OCI-M2 (cell line): Measurements from ENCODE around the gene ADAMTS13.

Experiments used
- DNase-seq: peaks from one replicate; lab custom pipeline; 2025; ENCODE audit not compliant: unreplicated experiment; lab: John Stamatoyannopoulos, UW

The ADAMTS13 gene

DNA sequence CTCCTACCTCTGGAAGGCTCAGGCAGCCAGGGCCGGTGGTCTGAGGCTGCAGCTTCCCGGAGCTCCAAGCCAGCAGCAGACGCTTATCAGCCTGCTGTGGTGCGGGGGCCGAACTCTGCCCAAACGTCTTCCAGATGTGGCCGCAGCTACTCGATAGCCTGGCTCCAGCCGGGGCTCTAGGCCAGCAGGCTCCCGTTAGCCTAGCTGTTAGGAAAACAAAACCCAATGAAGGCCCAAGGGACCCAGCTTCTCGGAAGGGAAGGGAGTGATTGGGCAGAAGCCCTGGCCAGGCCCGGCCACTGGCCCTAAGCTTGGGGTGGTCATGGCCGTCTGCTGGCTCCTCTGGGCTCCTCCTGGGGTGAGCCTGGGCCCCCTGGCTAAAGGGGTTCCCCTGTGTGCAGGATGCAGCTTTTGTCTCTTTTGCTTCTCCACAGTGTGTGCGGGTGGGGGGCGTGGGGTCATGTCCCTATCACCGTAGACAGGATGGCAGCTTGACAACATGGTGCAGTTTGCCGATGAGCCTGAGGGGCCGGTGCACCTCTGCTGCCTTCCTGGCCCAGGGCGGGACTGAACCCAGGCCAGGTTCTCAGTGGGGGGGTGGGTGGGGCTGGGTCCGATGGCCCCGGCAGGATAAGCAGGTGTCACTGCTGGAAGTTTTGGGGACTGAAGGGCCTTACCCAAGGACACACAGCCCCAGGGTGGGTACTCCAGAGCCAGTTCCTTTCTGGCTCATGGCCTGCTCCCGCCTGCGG, 83.9 kb downstream of the ADAMTS13 start:
- DNase-seq = no peak

DNA sequence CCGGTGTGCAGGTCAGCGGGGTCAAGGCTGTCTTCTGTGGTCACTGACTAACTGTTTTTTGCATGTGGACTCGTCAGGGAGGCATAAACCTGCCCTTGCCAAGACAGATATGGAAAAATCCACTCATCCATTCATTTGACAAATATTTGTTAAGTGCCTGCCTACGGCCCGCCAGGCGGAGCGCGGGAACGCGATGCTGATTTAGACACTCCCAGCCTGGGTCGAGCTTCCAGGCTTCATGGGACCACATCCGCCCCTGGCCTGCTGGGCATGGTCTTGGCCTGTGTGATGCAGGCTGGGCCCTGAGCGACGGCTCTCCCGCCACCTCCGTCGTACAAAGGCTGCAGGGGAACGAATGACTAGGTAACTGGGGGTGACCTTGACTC, 84.5 kb downstream of the ADAMTS13 start:
- DNase-seq = no peak

DNA sequence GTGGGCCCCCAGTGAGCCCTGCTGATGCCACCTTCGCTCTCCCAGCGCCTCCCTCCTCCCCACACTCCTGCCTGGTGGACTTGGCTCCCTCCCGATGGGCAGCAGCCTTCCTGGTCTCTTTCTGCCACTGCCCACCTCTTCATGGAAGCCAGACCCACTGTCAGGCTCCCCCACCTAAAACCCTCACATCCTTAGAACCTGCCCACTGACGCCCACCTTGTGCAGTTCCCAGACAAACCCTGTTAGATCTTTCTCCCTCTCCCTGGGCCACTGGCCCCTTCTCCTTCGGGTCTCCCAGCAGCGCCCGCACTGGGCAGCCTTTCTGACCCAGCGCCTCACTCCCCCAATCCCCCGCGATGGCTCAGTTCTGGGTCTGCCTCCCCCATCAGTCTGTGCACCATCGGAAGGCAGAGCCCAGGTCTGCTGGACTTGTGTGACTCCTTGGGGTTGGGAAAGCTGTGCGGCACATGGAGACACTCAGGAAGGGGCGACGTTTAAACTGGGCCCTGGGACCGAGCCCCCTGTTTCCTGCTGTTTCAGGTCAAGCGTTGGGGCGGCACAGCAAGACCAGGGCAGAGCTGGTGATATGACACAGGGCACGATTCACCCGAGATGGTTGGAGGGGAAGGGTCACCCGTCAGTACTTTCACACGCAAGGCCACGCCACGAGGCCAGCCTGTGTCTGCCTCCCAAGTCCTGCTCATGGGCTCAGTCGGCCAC, 85.2 kb downstream of the ADAMTS13 start:
- DNase-seq = no peak

DNA sequence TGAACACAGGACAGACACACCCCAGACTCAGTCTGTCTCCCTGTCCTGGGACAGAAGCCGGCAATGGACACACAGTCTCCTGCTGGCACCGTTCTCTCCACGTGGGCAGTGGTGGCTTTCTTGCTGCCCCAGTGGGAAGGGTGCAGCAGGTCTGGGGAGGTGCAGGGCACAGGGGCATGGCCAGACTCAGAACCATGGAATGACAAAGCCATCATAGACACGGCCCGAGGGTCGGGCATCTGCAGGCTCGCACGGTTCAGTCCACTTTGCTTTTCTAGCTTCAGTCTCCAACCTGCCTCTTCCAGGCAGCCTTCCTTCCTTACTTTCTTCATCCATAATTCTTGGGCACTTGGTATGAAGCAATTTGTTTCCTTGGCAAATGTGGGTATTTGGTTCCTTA, 85.9 kb downstream of the ADAMTS13 start:
- no peak for DNase-seq
